Smooth muscle cell (in vitro differentiated cells): Measurements from ENCODE around the gene ADAM15. TPM values are rescaled to one million over a fixed set of nuclear protein-coding genes. Genes with fewer than 3 reads are reported as not detected.

ENCODE experiments used
- DNase-seq: peaks from one replicate; lab custom pipeline; 2025; ENCODE audit not compliant: unreplicated experiment; lab: John Stamatoyannopoulos, UW
- H2AFZ ChIP-seq: fragments of 200-600 bp; sonication (generic); 2 replicates; pipeline ENCODE4 v1.6.0; 2016; ENCODE audit warnings: antibody characterized with exemption, low read depth, mild to moderate bottlenecking
- H3F3A ChIP-seq: fragments of 200-600 bp; sonication (generic); 2 replicates; pipeline ENCODE4 v1.6.0; 2017; ENCODE audit warnings: antibody characterized with exemption, low read depth
- H3K27ac ChIP-seq: fragments of 200-600 bp; sonication (generic); 2 replicates; pipeline ENCODE4 v1.5.1; 2016; ENCODE audit warnings: low read depth, mild to moderate bottlenecking
- H3K27me3 ChIP-seq: fragments of 200-600 bp; sonication (generic); 2 replicates; pipeline ENCODE4 v1.6.1; 2016; ENCODE audit warnings: low read depth, mild to moderate bottlenecking
- H3K36me3 ChIP-seq: fragments of 200-600 bp; sonication (generic); 2 replicates; pipeline ENCODE4 v1.5.1; 2016; ENCODE audit warnings: low read depth
- H3K4me1 ChIP-seq: fragments of 200-600 bp; sonication (generic); 2 replicates; pipeline ENCODE4 v1.5.1; 2016; ENCODE audit warnings: low read depth
- H3K4me2 ChIP-seq: fragments of 200-600 bp; sonication (generic); 2 replicates; pipeline ENCODE4 v1.6.0; 2016; ENCODE audit warnings: mild to moderate bottlenecking
- H3K4me3 ChIP-seq: fragments of 200-600 bp; sonication (generic); 2 replicates; pipeline ENCODE4 v1.5.1; 2016; ENCODE audit warnings: mild to moderate bottlenecking
- H3K79me2 ChIP-seq: fragments of 200-600 bp; sonication (generic); 2 replicates; pipeline ENCODE4 v1.6.0; 2016; ENCODE audit warnings: low read depth, mild to moderate bottlenecking
- H3K9ac ChIP-seq: fragments of 200-600 bp; sonication (generic); 2 replicates; pipeline ENCODE4 v1.6.0; 2016; ENCODE audit warnings: low read depth
- H3K9me3 ChIP-seq: fragments of 200-600 bp; sonication (generic); replicated peaks from 2 replicates; pipeline ENCODE4 v1.5.1; 2016; ENCODE audit warnings: low read depth
- H4K20me1 ChIP-seq: fragments of 200-600 bp; sonication (generic); 2 replicates; pipeline ENCODE4 v1.6.0; 2016; ENCODE audit warnings: low read depth
- CTCF ChIP-seq: fragments of 200-600 bp; sonication (generic); IDR thresholded peaks from 2 replicates; pipeline ENCODE4 v1.5.1; 2017; ENCODE audit warnings: borderline replicate concordance, mild to moderate bottlenecking, antibody characterized with exemption; ENCODE audit not compliant: insufficient read depth, poor library complexity, severe bottlenecking
- WGBS: methylation state at CpG from one replicate; pipeline ENCODE4 v1.1.7; 2016; ENCODE audit warnings: low lambda C conversion rate; 5-methylcytosine and 5-hydroxymethylcytosine counted together
- polyA plus RNA-seq: library from polyadenylated mRNA; unstranded; fragments of >200 nt; fragmentation: Nextera tagmentation; extraction: Ambion mirVana; gene quantifications from 2 replicates; pipeline ENCODE4 v1.2.1, GENCODE V29; 2016
- total RNA-seq: library from RNA; depleted of rRNA; stranded (reverse); fragments of >200 nt; gene quantifications from 2 replicates; pipeline ENCODE4 v1.2.3, GENCODE V29; 2014

ADAM15 gene
- total and polyA plus RNA-seq, 2 experiments from 2014 or later = 41.2 to 45.4 TPM

DNA sequence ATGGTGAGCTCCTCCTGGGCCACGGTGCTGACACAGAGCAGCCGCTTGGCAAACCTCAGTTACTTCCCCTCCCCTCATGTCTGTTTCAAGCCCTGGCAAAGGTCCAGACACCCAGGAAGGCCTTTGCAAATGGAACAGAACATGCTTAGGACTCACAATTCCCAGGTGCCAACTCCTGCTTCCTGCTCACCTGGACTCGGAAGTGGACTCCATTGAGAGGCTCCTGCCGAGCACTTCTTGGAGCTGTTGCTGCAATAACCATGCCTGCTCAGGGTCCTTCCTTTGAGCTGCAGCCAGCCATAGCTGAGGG is 28.2 kb upstream of the ADAM15 start:
- no peak for DNase-seq
- H4K20me1 ChIP-seq = no peaks in the 10 kb centered on the region
- no peak overlapping the region for H3K9ac ChIP-seq
- WGBS = 75% methylated on average over 4 of the region's 4 CpGs
- H3K36me3 ChIP-seq = no peaks in the 10 kb centered on the region
- no peaks in the 10 kb centered on the region for H3K27me3 ChIP-seq
- H3K79me2 ChIP-seq = no peaks in the 10 kb centered on the region
- no peak overlapping the region for H2AFZ ChIP-seq
- no peaks in the 10 kb centered on the region for H3F3A ChIP-seq
- no peak overlapping the region for H3K4me2 ChIP-seq
- no peak overlapping the region for H3K27ac ChIP-seq
- TF ChIP-seq CTCF = no peak
- no peak overlapping the region for H3K4me3 ChIP-seq
- H3K4me1 ChIP-seq = peaks cover 4% of the 10 kb centered on the region
- H3K9me3 ChIP-seq = no peaks in the 10 kb centered on the region

GRCh38 chr1:155023627-155024026 is 27.5 kb upstream of the ADAM15 start:
- Histone ChIP-seq H3K36me3 (no peaks in the 10 kb centered on the region), H3K27ac (no peak overlapping the region), H3K4me2 (no peak overlapping the region), H4K20me1 (no peaks in the 10 kb centered on the region), H3K4me3 (no peak overlapping the region), H3K9me3 (no peaks in the 10 kb centered on the region), H3F3A (no peaks in the 10 kb centered on the region), H3K27me3 (no peaks in the 10 kb centered on the region), H3K4me1 (peaks cover 4% of the 10 kb centered on the region), H3K9ac (no peak overlapping the region), H3K79me2 (no peaks in the 10 kb centered on the region), H2AFZ (no peak overlapping the region)
- no peak for TF ChIP-seq CTCF
- 88% methylated on average over 5 of the region's 5 CpGs for WGBS
- DNase-seq = no peak

DNA sequence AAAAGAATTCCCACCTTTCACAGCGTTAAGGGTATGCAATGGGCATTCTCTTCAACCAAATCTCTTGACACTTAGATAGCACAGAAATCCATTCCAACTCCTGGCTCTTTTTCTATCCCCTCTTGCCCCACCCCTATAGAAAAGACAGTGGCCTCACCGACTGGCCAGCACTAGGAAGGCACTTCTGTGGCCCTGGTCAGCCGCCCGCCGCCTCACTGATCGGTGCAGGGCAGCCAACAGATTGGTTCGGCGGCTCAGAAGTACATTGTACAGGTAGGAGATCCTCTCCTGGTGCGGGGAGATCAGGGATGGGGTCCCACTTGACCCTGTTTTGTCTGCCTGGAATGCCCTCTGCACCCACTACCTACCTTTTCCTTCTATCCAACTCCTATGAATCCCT is 26.8 kb upstream of the ADAM15 start:
- WGBS = 92% methylated on average over 9 of the region's 9 CpGs
- Histone ChIP-seq H3F3A (no peaks in the 10 kb centered on the region), H3K4me3 (no peak overlapping the region), H2AFZ (no peak overlapping the region), H3K4me1 (no peaks in the 10 kb centered on the region), H4K20me1 (no peaks in the 10 kb centered on the region), H3K36me3 (no peaks in the 10 kb centered on the region), H3K27ac (no peak overlapping the region), H3K79me2 (no peaks in the 10 kb centered on the region), H3K9me3 (no peaks in the 10 kb centered on the region), H3K4me2 (no peak overlapping the region), H3K9ac (no peak overlapping the region), H3K27me3 (no peaks in the 10 kb centered on the region)
- no peak for DNase-seq
- TF ChIP-seq CTCF = no peak

DNA sequence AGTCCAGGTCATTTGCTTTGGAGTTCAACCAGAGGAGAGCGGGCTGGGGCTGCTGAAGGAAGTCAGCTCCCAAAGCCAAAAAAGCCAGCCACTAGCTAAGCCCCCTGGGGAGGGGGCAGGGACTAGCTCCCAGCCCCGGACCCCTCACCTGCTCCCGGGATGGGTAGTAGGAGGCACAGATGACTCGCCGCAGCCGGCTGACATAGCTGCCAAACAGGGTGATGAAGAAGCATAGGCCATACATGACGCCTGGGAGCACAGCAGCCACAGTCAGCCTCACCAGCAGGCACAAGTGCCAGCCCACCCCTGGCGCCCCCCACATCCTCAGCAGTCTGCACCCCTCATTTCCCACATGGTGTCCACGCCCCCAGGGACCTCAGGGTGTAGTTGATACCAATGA is 25.0 kb upstream of the ADAM15 start:
- Histone ChIP-seq H3K79me2 (no peaks in the 10 kb centered on the region), H3K9me3 (no peaks in the 10 kb centered on the region), H3K4me2 (no peak overlapping the region), H3K27me3 (no peaks in the 10 kb centered on the region), H3K9ac (no peak overlapping the region), H2AFZ (no peak overlapping the region), H3F3A (no peaks in the 10 kb centered on the region), H3K4me3 (no peak overlapping the region), H3K27ac (no peak overlapping the region), H3K4me1 (no peaks in the 10 kb centered on the region), H4K20me1 (no peaks in the 10 kb centered on the region), H3K36me3 (no peaks in the 10 kb centered on the region)
- no peak for TF ChIP-seq CTCF
- WGBS = 71% methylated on average over 9 of the region's 9 CpGs
- no peak for DNase-seq
